HepG2 (cell line): ENCODE data around the gene DNM1L. TPM values are rescaled to one million over a fixed set of nuclear protein-coding genes. Genes with fewer than 3 reads are reported as not detected.

ENCODE experiments used
- ATAC-seq: fragments of 200-7000 bp; cut with Tn5 transposase; 3 replicates; pipeline ENCODE4 v1.9.1; 2020; ENCODE audit warnings: mild to moderate bottlenecking, moderate library complexity
- BruUV-seq: library from RNA; stranded (reverse); fragments of 400-500 nt; replicated peaks from 2 replicates; lab custom pipeline; 2021; lab: Mats Ljungman, UMichigan
- CTCF ChIA-PET: fragments of 300-600 bp; formaldehyde crosslinking; extraction: SDS; loops from one replicate; lab custom pipeline; 2021; ENCODE audit warnings: low total read pairs, inconsistent platforms, low intra/inter-chr PET ratio; lab: Yijun Ruan, JAX
- POLR2A ChIA-PET: fragments of 350-600 bp; sonication (Branson Sonifier 250); formaldehyde crosslinking; loops from one replicate; lab custom pipeline; 2020; ENCODE audit warnings: antibody characterized with exemption, inconsistent platforms; lab: Yijun Ruan, JAX
- DNase-seq: peaks from one replicate; pipeline ENCODE4 v3.0.0-alpha.2; 2015; ENCODE audit warnings: low spot score
- FAIRE-seq: peaks from 3 replicates; lab custom pipeline; 2011; peaks lifted over from hg19 to GRCh38; lab: Jason Lieb, UNC
- H2AFZ ChIP-seq: one replicate; pipeline ENCODE4 v1.6.1; 2011; ENCODE audit warnings: low read length, inconsistent platforms
- H3K27ac ChIP-seq: fragments of 300-600 bp; 3 replicates; pipeline ENCODE4 v1.8.0; 2011; ENCODE audit warnings: mixed run types, mild to moderate bottlenecking, mixed read lengths, low read length, inconsistent platforms; ENCODE audit not compliant: insufficient read depth; ENCODE audit errors: extremely low read length
- H3K27me3 ChIP-seq, 2 experiments: fragments of 200-600 bp in 1 of 2; 2 replicates in 1 of 2; 3 replicates in 1 of 2; pipeline versions ENCODE4 v1.6.0 to v1.8.0; 2011; ENCODE audit warnings: low read length in 2 of 2, mild to moderate bottlenecking in 2 of 2, moderate library complexity in 2 of 2, inconsistent platforms in 1 of 2; ENCODE audit not compliant: insufficient read depth in 2 of 2, control insufficient read depth in 1 of 2
- H3K36me3 ChIP-seq, 2 experiments: fragments of 200-600 bp in 1 of 2; replicated peaks in 1 of 2; 2 replicates in 1 of 2; 3 replicates in 1 of 2; pipeline versions ENCODE4 v1.5.1 to v1.8.0; 2011; ENCODE audit warnings: low read length in 2 of 2, inconsistent platforms in 1 of 2; ENCODE audit not compliant: insufficient read depth in 2 of 2, control insufficient read depth in 1 of 2
- H3K4me1 ChIP-seq: 2 replicates; pipeline ENCODE4 v1.5.1; 2012; ENCODE audit warnings: low read length, inconsistent platforms; ENCODE audit not compliant: insufficient read depth
- H3K4me2 ChIP-seq: 2 replicates; pipeline ENCODE4 v1.6.0; 2011; ENCODE audit warnings: low read depth, low read length, inconsistent platforms
- H3K4me3 ChIP-seq, 3 experiments: fragments of 200-600 bp in 1 of 3; sonication (generic), shearing (Covaris generic) in 1 of 3; replicated peaks in 1 of 3; 2 replicates each; pipeline ENCODE4 v1.5.1; 2011 to 2016; ENCODE audit warnings: low read length in 3 of 3, inconsistent platforms in 2 of 3, low read depth in 2 of 3, mild to moderate bottlenecking in 2 of 3, control low read depth in 1 of 3, mixed read lengths in 1 of 3; ENCODE audit not compliant: insufficient read depth in 1 of 3
- H3K79me2 ChIP-seq: one replicate; pipeline ENCODE4 v1.6.1; 2011; ENCODE audit warnings: low read length, inconsistent platforms; ENCODE audit not compliant: insufficient read depth
- H3K9ac ChIP-seq: 2 replicates; pipeline ENCODE4 v1.6.0; 2011; ENCODE audit warnings: mild to moderate bottlenecking, low read depth, low read length, inconsistent platforms; ENCODE audit not compliant: insufficient read depth
- H3K9me3 ChIP-seq: 2 replicates; pipeline ENCODE4 v1.5.1; 2012; ENCODE audit warnings: mild to moderate bottlenecking, low read length
- H4K20me1 ChIP-seq: 2 replicates; pipeline ENCODE4 v1.6.0; 2011; ENCODE audit warnings: inconsistent platforms, mild to moderate bottlenecking, low read length, moderate library complexity; ENCODE audit not compliant: insufficient read depth
- IKZF1 ChIP-seq: fragments of 450-650 bp; IDR thresholded peaks from 2 replicates; pipeline ENCODE4 v1.7.1; 2016
- KDM2A ChIP-seq: sonication (generic); formaldehyde crosslinking; IDR thresholded peaks from 2 replicates; pipeline ENCODE4 v1.4.0; 2020; ENCODE audit warnings: low read depth, missing genetic modification reagents, borderline replicate concordance
- MYNN ChIP-seq: sonication (generic); formaldehyde crosslinking; IDR thresholded peaks from 2 replicates; pipeline ENCODE4 v1.4.0; 2020; ENCODE audit warnings: mild to moderate bottlenecking, low read depth, missing genetic modification reagents
- NPAS2 ChIP-seq: sonication (generic); formaldehyde crosslinking; IDR thresholded peaks from 2 replicates; pipeline ENCODE4 v1.8.0; 2022; ENCODE audit warnings: mild to moderate bottlenecking, missing genetic modification reagents, borderline replicate concordance
- SMARCE1 ChIP-seq: fragments of 450-650 bp; IDR thresholded peaks from 2 replicates; pipeline ENCODE4 v1.6.1; 2017; ENCODE audit warnings: borderline replicate concordance
- SYNCRIP ChIP-seq: fragments of 200-400 bp; formaldehyde crosslinking; IDR thresholded peaks from 2 replicates; pipeline ENCODE4 v1.6.1; 2018; ENCODE audit warnings: mild to moderate bottlenecking, low read depth, low read length; ENCODE audit not compliant: insufficient read depth
- ZNF549 ChIP-seq: sonication (generic); formaldehyde crosslinking; IDR thresholded peaks from 2 replicates; pipeline ENCODE4 v1.5.0; 2020; ENCODE audit warnings: missing genetic modification reagents
- ZNF619 ChIP-seq: sonication (generic); formaldehyde crosslinking; IDR thresholded peaks from 2 replicates; pipeline ENCODE4 v1.4.0; 2020; ENCODE audit warnings: mild to moderate bottlenecking, missing genetic modification reagents
- WGBS: methylation state at CpG from one replicate; pipeline ENCODE4 v1.1.6; 2017; ENCODE audit warnings: low lambda C conversion rate; 5-methylcytosine and 5-hydroxymethylcytosine counted together
- in situ Hi-C: cut with HindIII; loops from 2 replicates; pipeline ENCODE4 v1.10.0; 2017; ENCODE audit warnings: low pct_unique_long_range_greater_than_20kb; ENCODE audit not compliant: extremely low pct_ligation_motif_present
- intact Hi-C: fragments of 100-400 bp; cut with micrococcal nuclease; formaldehyde crosslinking; loops from one replicate; pipeline ENCODE4 v1.10.0; 2022; ENCODE audit not compliant: unreplicated experiment
- polyA plus RNA-seq, 8 experiments: library from polyadenylated mRNA; depleted of rRNA in 3 of 8; stranded (reverse) in 7 of 8; unstranded in 1 of 8; fragments of >200 nt; fragmentation: Illumina TruSeq in 4 of 8; extraction: Trizol in 4 of 8; gene quantifications; 2 replicates each; pipeline versions ENCODE4 v1.2.1 to v1.2.3, GENCODE V29; 2011 to 2016; ENCODE audit warnings: low read depth in 4 of 8, missing spikeins in 1 of 8, mixed read lengths in 1 of 8; ENCODE audit not compliant: insufficient read depth in 1 of 8
- total RNA-seq, 5 experiments: library from RNA; depleted of rRNA; stranded (reverse); fragments of >200 nt; fragmentation: Illumina TruSeq; extraction: Trizol; gene quantifications; 2 replicates each; pipeline ENCODE4 v1.2.3, GENCODE V29; 2016; ENCODE audit warnings: low read depth in 1 of 5
- TF ChIP-seq, protein P1 (sequence below): sonication (generic); formaldehyde crosslinking; IDR thresholded peaks from 2 replicates; pipeline ENCODE4 v1.5.1; 2020; ENCODE audit warnings: missing genetic modification reagents, mild to moderate bottlenecking, borderline replicate concordance

DNM1L gene
- total and polyA plus RNA-seq, 2 of the 13 experiments (the other 11 are each of a cell fraction or from before 2014, with no cell fraction given): 35.9 to 65.8 TPM

DNA sequence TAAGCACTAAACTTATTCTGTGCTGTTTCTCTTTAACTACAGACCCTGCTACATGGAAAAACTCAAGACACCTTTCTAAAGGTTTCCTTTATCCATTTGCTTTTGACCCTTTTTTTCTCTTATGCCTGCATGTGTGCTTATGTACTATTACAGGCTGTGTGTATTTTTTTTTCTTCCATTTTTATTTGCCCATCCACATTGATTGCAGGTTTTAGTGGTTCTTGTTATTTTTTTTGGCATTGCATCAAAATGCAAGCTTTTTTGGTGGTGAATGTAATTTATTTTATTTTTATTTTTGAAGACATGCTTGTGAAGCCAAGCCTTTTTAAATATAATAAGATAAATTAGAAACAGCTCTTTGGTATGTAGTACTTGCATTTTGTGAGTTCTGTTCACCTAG is 26.7 kb downstream of the DNM1L start:
- Histone ChIP-seq H3K36me3 (peaks cover 0 to 34% of the 10 kb centered on the region in 2 experiments), H4K20me1 (no peaks in the 10 kb centered on the region), H3K27ac (no peak overlapping the region), H3K9me3 (no peaks in the 10 kb centered on the region), H3K9ac (no peak overlapping the region), H3K4me2 (no peak overlapping the region), H3K79me2 (no peaks in the 10 kb centered on the region), H3K27me3 (no peaks in the 10 kb centered on the region), H3K4me1 (no peaks in the 10 kb centered on the region), H2AFZ (no peak overlapping the region), H3K4me3 (no peak overlapping the region)
- DNase-seq (no peak), ATAC-seq (no peak), FAIRE-seq (no peak)
- ChIA-PET POLR2A (no interaction called here), CTCF (no interaction called here)
- in situ Hi-C loops: no loop called here
- intact Hi-C loops: no loop called here
- TF ChIP-seq, protein P1, sequence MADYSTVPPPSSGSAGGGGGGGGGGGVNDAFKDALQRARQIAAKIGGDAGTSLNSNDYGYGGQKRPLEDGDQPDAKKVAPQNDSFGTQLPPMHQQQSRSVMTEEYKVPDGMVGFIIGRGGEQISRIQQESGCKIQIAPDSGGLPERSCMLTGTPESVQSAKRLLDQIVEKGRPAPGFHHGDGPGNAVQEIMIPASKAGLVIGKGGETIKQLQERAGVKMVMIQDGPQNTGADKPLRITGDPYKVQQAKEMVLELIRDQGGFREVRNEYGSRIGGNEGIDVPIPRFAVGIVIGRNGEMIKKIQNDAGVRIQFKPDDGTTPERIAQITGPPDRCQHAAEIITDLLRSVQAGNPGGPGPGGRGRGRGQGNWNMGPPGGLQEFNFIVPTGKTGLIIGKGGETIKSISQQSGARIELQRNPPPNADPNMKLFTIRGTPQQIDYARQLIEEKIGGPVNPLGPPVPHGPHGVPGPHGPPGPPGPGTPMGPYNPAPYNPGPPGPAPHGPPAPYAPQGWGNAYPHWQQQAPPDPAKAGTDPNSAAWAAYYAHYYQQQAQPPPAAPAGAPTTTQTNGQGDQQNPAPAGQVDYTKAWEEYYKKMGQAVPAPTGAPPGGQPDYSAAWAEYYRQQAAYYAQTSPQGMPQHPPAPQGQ: no peak
- TF ChIP-seq ZNF549 (no peak), SYNCRIP (no peak)
- no TSS peak for BruUV-seq

DNA sequence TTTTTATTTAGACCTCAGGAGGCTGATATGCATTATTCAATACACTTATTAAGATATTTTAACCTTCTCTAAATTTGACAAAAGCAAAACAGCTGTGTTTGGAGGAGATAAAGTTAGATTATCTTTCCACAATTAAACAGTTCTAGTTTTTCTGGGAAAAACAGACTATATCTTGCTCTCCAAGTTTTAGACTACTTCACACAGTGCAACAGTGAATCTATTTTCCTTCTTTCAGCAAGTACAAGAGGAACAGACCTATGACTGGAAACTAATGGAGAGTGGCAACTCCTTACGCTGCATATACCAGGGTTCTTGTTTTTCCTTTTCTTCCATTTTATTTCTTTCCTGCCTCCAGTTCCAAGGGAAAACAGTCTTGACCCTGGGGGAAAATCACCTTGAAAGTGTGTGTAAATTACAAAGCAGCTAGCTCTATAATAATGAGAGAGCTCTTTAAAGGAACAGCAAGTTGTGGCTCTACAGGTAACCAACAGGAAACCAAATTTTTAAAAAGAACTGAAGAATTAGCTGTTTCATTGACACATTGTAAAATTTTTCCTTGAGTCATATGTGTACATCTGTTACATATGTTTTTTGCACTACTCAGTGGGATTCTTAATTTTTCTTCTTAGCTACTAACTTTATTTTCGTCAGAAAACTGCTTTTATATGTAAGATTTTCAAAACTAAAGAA is 27.4 kb downstream of the DNM1L start:
- no peak for TF ChIP-seq KDM2A (CRISPR knock-in tag)
- no peak for TF ChIP-seq NPAS2 (CRISPR knock-in tag)
- TF ChIP-seq MYNN: no peak
- TF ChIP-seq IKZF1: no peak
- TF ChIP-seq ZNF619: no peak
- no peak for TF ChIP-seq SMARCE1
- ChIA-PET CTCF (no interaction called here), POLR2A (no interaction called here)
- DNase-seq (no peak), FAIRE-seq (peak; percentile 30), ATAC-seq (no peak)
- no peak overlapping the region for H3K9ac ChIP-seq
- in situ Hi-C loops (no loop called here), intact Hi-C loops (no loop called here)
- BruUV-seq: no TSS peak
- H3K4me2 ChIP-seq: no peak overlapping the region
- H4K20me1 ChIP-seq: no peaks in the 10 kb centered on the region
- H3K79me2 ChIP-seq: no peaks in the 10 kb centered on the region
- H3K27ac ChIP-seq: no peak overlapping the region
- no peaks in the 10 kb centered on the region for H3K4me1 ChIP-seq
- no peaks in the 10 kb centered on the region for H3K9me3 ChIP-seq
- 97% methylated on average over 2 of the region's 2 CpGs for WGBS
- peaks cover 2 to 41% of the 10 kb centered on the region in 2 experiments for H3K36me3 ChIP-seq
- H3K4me3 ChIP-seq: no peak overlapping the region
- no peaks in the 10 kb centered on the region for H3K27me3 ChIP-seq
- no peak overlapping the region for H2AFZ ChIP-seq
